Sigmoid colon (tissue), 4 donors: ENCODE data around the gene CRAT.

Experiments used
- EP300 ChIP-seq, 4 donors: sonication (generic); formaldehyde crosslinking; IDR thresholded peaks; one replicate each; pipeline ENCODE4 v1.6.1; 2017; ENCODE audit warnings: antibody characterized with exemption in 4 of 4
- POLR2A ChIP-seq, 2 donors: fragments of 450-650 bp; IDR thresholded peaks; one replicate each; pipeline ENCODE4 v1.6.1; 2016; ENCODE audit warnings: antibody characterized with exemption in 2 of 2, mild to moderate bottlenecking in 2 of 2, moderate library complexity in 2 of 2
- POLR2AphosphoS5 ChIP-seq, 4 donors: sonication (generic); formaldehyde crosslinking; IDR thresholded peaks; one replicate each; pipeline ENCODE4 v1.6.1; 2017; ENCODE audit warnings: antibody characterized with exemption in 4 of 4
- TF ChIP-seq, protein P1 (sequence below), 4 experiments: fragments of 450-650 bp in 3 of 4; fragments of 200-600 bp in 1 of 4; IDR thresholded peaks; one replicate each; pipeline ENCODE4 v1.5.1; 2016 to 2019; ENCODE audit warnings: antibody characterized with exemption in 4 of 4, mild to moderate bottlenecking in 3 of 4, moderate library complexity in 2 of 4

DNA sequence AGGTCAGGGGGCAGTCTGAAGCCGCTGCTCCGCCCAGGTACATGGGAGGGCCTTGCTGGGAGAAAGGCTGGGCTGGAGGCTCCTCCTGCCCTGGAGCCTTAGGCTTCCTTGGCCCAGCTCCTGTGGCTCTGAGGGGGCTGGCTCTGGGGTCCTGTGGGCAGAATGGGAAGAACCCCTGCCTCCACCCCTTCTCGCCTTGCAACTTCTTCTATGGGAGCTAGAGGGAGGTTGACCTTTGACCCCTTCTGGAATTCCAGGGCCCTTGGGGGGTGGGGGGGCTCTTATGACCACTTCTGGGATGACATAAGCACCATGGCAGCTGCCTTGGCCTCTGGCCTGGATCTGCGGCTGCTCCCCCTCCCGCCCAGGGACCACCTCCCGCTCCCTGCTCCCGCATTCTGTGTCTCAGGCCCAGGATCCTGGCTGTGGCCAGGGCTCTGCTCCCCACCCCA is 35.3 kb upstream of the CRAT start:
- TF ChIP-seq, protein P1, sequence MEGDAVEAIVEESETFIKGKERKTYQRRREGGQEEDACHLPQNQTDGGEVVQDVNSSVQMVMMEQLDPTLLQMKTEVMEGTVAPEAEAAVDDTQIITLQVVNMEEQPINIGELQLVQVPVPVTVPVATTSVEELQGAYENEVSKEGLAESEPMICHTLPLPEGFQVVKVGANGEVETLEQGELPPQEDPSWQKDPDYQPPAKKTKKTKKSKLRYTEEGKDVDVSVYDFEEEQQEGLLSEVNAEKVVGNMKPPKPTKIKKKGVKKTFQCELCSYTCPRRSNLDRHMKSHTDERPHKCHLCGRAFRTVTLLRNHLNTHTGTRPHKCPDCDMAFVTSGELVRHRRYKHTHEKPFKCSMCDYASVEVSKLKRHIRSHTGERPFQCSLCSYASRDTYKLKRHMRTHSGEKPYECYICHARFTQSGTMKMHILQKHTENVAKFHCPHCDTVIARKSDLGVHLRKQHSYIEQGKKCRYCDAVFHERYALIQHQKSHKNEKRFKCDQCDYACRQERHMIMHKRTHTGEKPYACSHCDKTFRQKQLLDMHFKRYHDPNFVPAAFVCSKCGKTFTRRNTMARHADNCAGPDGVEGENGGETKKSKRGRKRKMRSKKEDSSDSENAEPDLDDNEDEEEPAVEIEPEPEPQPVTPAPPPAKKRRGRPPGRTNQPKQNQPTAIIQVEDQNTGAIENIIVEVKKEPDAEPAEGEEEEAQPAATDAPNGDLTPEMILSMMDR (IDR thresholded peaks at IDR 0.05): no peak
- TF ChIP-seq EP300 (IDR thresholded peaks at IDR 0.05): no peak
- no peak for TF ChIP-seq POLR2A (IDR thresholded peaks at IDR 0.05)
- peak in 2 of 4 donors; percentile 22 to 31 for TF ChIP-seq POLR2AphosphoS5 (IDR thresholded peaks at IDR 0.05)
